ENCODE measurements around the gene C16orf90.

- TF ChIP-seq CTCF (IDR thresholded peaks at IDR 0.05) (no peak), EZH2 (IDR thresholded peaks at IDR 0.05) (no peak), EZH2phosphoT487 (IDR thresholded peaks at IDR 0.05) (no peak)
Measured at GRCh38 chr16:3475604-3476375, 19.5 kb downstream of the C16orf90 start.

Measured in neural progenitor cell (in vitro differentiated cells).